Glutamatergic neuron (in vitro differentiated cells): Measurements from ENCODE around the gene RARA. TPM values are rescaled to one million over a fixed set of nuclear protein-coding genes. Genes with fewer than 3 reads are reported as not detected.
"Not testable (repeated sequence)": the region's sequence is repeated elsewhere in the genome, so short reads cannot be mapped to it uniquely, and the experiment has no call there.

Source experiments
- DNase-seq: peaks from one replicate; pipeline ENCODE4 v3.0.0; 2022
- H3K27ac Mint-ChIP-seq: one replicate; pipeline ENCODE4 v1.8.0; 2020; ENCODE audit warnings: mild to moderate bottlenecking, mixed read lengths, inconsistent platforms; ENCODE audit not compliant: unreplicated experiment
- H3K27me3 Mint-ChIP-seq: one replicate; pipeline ENCODE4 v1.8.0; 2020; ENCODE audit warnings: mild to moderate bottlenecking, moderate library complexity, mixed read lengths, inconsistent platforms; ENCODE audit not compliant: unreplicated experiment
- H3K36me3 Mint-ChIP-seq: one replicate; pipeline ENCODE4 v1.8.0; 2020; ENCODE audit warnings: mild to moderate bottlenecking, mixed read lengths, inconsistent platforms; ENCODE audit not compliant: unreplicated experiment
- H3K4me1 Mint-ChIP-seq: one replicate; pipeline ENCODE4 v1.8.0; 2020; ENCODE audit warnings: mild to moderate bottlenecking, low read depth, mixed read lengths, inconsistent platforms; ENCODE audit not compliant: unreplicated experiment
- H3K4me3 Mint-ChIP-seq: one replicate; pipeline ENCODE4 v1.8.0; 2020; ENCODE audit warnings: mild to moderate bottlenecking, mixed read lengths, inconsistent platforms; ENCODE audit not compliant: unreplicated experiment
- H3K9me3 Mint-ChIP-seq: one replicate; pipeline ENCODE4 v1.8.0; 2020; ENCODE audit warnings: mild to moderate bottlenecking, moderate library complexity, mixed read lengths, inconsistent platforms; ENCODE audit not compliant: unreplicated experiment
- CTCF ChIP-seq: fragments of 200-600 bp; sonication (generic); IDR thresholded peaks from one replicate; pipeline ENCODE4 v1.5.0; 2021; ENCODE audit not compliant: partially characterized antibody, unreplicated experiment
- total RNA-seq: library from RNA; stranded (reverse); fragmentation: NEBNext Ultra II Directional; extraction: Animal tissue kit (Norgen Biotek cat#: 25700); gene quantifications from one replicate; pipeline ENCODE4 v1.2.1, GENCODE V29; 2021; ENCODE audit not compliant: unreplicated experiment

The RARA gene
- total RNA-seq, 1 donor from 2014 or later, result 26.2 TPM

DNA sequence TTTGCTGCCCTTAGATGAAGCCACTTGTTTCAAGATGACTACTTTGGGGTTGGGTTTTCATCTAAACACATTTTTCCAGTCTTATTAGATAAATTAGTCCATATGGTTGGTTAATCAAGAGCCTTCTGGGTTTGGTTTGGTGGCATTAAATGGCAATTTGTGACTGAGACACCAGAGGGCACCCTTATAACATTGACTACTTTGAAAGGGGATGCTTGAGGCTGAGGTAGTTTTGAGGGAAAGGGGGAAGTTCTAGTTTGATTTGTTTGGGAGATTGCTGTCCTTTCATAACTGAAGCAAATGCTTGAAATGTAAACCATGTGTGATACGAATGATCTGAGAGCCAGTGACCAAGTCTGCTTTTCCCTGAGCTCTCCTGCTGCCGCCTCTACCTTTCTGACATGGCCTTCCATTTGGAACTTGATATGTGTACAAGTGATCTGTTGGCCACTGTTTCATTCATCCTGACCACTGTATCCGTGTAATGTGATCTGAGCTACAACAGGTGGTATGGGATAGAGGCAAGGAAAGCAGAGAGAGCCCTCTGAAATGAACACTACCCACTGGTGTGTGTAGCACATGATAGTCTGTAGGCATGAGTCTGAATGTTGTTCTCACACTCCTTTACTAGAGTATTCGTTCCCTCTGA, 5.8 kb upstream of the RARA start:
- DNase-seq, result no peak
- Mint-ChIP-seq H3K27ac (no peak overlapping the region), H3K27me3 (no peaks in the 10 kb centered on the region), H3K4me1 (peaks cover 15% of the 10 kb centered on the region), H3K36me3 (no peaks in the 10 kb centered on the region), H3K4me3 (no peak overlapping the region), H3K9me3 (peaks cover 3% of the 10 kb centered on the region)
- peak; percentile 65 for TF ChIP-seq CTCF

DNA sequence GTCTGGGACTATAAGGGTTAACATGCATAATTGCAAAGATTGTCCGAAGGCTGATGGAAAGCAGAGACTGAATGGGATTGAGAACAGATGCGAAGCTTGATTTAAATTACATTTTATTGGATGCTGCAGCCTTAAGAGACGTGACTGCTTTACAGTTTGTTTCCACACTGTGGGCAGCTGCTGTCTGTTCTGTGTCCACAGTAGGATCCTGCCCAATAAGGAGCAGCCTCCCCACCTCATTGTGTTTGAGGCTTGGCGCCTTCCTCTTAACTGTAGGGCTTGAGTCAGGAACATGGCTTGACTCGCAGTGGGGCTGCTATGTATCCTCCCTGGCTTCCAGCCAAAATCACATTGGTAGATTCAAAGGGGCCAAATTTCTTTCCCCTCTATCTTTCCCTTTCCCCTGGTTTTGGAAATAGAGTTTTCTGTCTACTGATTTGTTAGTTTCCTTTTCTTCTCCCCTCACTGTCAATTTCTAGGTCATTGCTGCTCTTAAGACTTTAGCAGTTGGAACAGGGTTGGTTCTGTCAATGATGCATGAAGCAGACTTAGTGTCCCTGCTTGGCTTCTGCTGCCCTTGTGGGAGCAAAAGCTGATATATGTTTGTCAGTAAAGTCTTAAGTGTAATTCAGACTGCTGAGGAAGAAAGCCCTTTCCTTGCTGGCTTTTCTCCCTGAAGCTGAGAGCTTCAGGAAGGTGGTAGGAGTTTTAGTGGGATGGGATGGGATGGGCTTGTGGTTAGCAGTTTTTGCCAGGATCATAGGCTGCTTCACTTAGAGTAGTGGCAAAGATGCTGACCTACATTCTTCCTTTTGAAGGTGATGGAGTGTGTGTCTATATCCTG, 5.0 kb upstream of the RARA start:
- TF ChIP-seq CTCF, result no peak
- Mint-ChIP-seq H3K27ac (no peak overlapping the region), H3K27me3 (no peaks in the 10 kb centered on the region), H3K9me3 (peaks cover 3% of the 10 kb centered on the region), H3K4me1 (peaks cover 15% of the 10 kb centered on the region), H3K4me3 (no peak overlapping the region), H3K36me3 (no peaks in the 10 kb centered on the region)
- no peak for DNase-seq

- not testable (repeated sequence) for H3K4me3 Mint-ChIP-seq, H3K36me3 Mint-ChIP-seq, DNase-seq, H3K27me3 Mint-ChIP-seq, H3K27ac Mint-ChIP-seq, H3K9me3 Mint-ChIP-seq
- H3K4me1 Mint-ChIP-seq, result peaks cover 15% of the 10 kb centered on the region
Measured at GRCh38 chr17:40304552-40304863, 4.5 kb upstream of the RARA start.

DNA sequence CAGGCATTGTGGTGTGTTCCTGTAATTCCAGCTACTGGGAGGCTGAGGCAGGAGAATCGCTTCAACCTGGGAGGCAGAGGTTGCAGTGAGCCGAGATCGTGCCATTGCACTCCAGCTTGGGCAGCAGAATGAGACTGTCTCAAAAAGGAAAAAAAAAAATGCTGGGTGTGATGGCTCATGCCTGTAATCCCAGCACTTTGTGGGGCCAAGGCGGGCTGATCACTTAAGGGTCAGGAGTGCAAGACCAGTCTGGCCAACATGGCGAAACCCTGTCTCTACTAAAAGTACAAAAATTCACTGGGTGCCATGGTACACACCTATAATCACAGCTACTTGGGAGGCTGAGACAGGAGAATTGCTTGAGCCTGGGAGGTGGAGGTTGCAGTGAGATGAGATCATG, 4.1 kb upstream of the RARA start:
- not testable (repeated sequence) for H3K9me3 Mint-ChIP-seq, H3K4me3 Mint-ChIP-seq, H3K27ac Mint-ChIP-seq, DNase-seq, H3K27me3 Mint-ChIP-seq, H3K36me3 Mint-ChIP-seq
- H3K4me1 Mint-ChIP-seq, result peaks cover 18% of the 10 kb centered on the region

GRCh38 chr17:40306395-40306794, 2.6 kb upstream of the RARA start:
- Mint-ChIP-seq H3K27ac (no peak overlapping the region), H3K4me3 (no peak overlapping the region)
- no peak for DNase-seq

More at GRCh38 chr17:40306395-40306794, 2.6 kb upstream of the RARA start:
- Mint-ChIP-seq H3K9me3 (peaks cover 3% of the 10 kb centered on the region), H3K36me3 (no peaks in the 10 kb centered on the region), H3K27me3 (peaks cover 4% of the 10 kb centered on the region), H3K4me1 (peaks cover 24% of the 10 kb centered on the region)
- no peak for TF ChIP-seq CTCF
